GM23338 (cell line): Measurements from ENCODE around the gene SORL1. TPM values are rescaled to one million over a fixed set of nuclear protein-coding genes. Genes with fewer than 3 reads are reported as not detected.

Source experiments
- ATAC-seq: fragments of 200-7000 bp; cut with Tn5 transposase; 3 replicates; pipeline ENCODE4 v1.9.1; 2020
- DNase-seq: peaks from one replicate; pipeline ENCODE4 v3.0.0-alpha.2; 2015; ENCODE audit warnings: low spot score
- H2AFZ ChIP-seq: fragments of 200-600 bp; sonication (generic); 2 replicates; pipeline ENCODE4 v1.8.0; 2016; ENCODE audit warnings: antibody characterized with exemption, mild to moderate bottlenecking, moderate library complexity
- H3F3A ChIP-seq: fragments of 200-600 bp; sonication (generic); replicated peaks from 2 replicates; pipeline ENCODE4 v1.8.0; 2017; ENCODE audit warnings: antibody characterized with exemption, mixed run types, low read depth
- H3K27ac ChIP-seq: fragments of 200-600 bp; sonication (generic); 2 replicates; pipeline ENCODE4 v1.6.1; 2016; ENCODE audit warnings: low read depth
- H3K27me3 ChIP-seq: fragments of 200-600 bp; sonication (generic); 2 replicates; pipeline ENCODE4 v1.8.0; 2016; ENCODE audit warnings: mild to moderate bottlenecking, mixed run types, moderate library complexity; ENCODE audit not compliant: insufficient read depth
- H3K36me3 ChIP-seq: fragments of 200-600 bp; sonication (generic); 2 replicates; pipeline ENCODE4 v1.8.0; 2016; ENCODE audit warnings: mild to moderate bottlenecking; ENCODE audit not compliant: insufficient read depth
- H3K4me1 ChIP-seq: fragments of 200-600 bp; sonication (generic); 2 replicates; pipeline ENCODE4 v1.8.0; 2016; ENCODE audit warnings: mild to moderate bottlenecking, moderate library complexity; ENCODE audit not compliant: insufficient read depth
- H3K4me2 ChIP-seq: fragments of 200-600 bp; sonication (generic); 2 replicates; pipeline ENCODE4 v1.7.1; 2017; ENCODE audit warnings: mixed run types
- H3K4me3 ChIP-seq: fragments of 200-600 bp; sonication (generic); 2 replicates; pipeline ENCODE4 v1.6.1; 2016; ENCODE audit warnings: mixed run types
- H3K79me2 ChIP-seq: fragments of 200-600 bp; sonication (generic); replicated peaks from 2 replicates; pipeline ENCODE4 v1.8.0; 2017; ENCODE audit warnings: mild to moderate bottlenecking; ENCODE audit not compliant: insufficient read depth
- H3K9me2 ChIP-seq: fragments of 200-600 bp; sonication (generic); 2 replicates; pipeline ENCODE4 v1.8.0; 2017; ENCODE audit not compliant: insufficient read depth
- H4K20me1 ChIP-seq: fragments of 200-600 bp; sonication (generic); replicated peaks from 2 replicates; pipeline ENCODE4 v1.8.0; 2017; ENCODE audit warnings: mild to moderate bottlenecking; ENCODE audit not compliant: insufficient read depth
- H3K27ac Mint-ChIP-seq: 2 replicates; pipeline ENCODE4 v1.8.0; 2020; ENCODE audit warnings: inconsistent platforms, mild to moderate bottlenecking, moderate library complexity, mixed read lengths
- H3K27me3 Mint-ChIP-seq: 3 replicates; pipeline ENCODE4 v1.8.0; 2022; ENCODE audit warnings: low read depth, mild to moderate bottlenecking, moderate library complexity, mixed read lengths, inconsistent platforms; ENCODE audit not compliant: insufficient read depth, poor library complexity
- H3K36me3 Mint-ChIP-seq: 3 replicates; pipeline ENCODE4 v1.8.0; 2021; ENCODE audit warnings: low read depth, mild to moderate bottlenecking, inconsistent platforms, moderate library complexity, mixed read lengths
- H3K4me1 Mint-ChIP-seq: 3 replicates; pipeline ENCODE4 v1.8.0; 2020; ENCODE audit warnings: mild to moderate bottlenecking, inconsistent platforms, mixed read lengths
- H3K4me3 Mint-ChIP-seq: 3 replicates; pipeline ENCODE4 v1.8.0; 2021; ENCODE audit warnings: moderate library complexity, mild to moderate bottlenecking, inconsistent platforms, mixed read lengths
- H3K9me3 Mint-ChIP-seq: 3 replicates; pipeline ENCODE4 v1.8.0; 2020; ENCODE audit warnings: moderate library complexity, mild to moderate bottlenecking, inconsistent platforms, mixed read lengths
- CREB1 ChIP-seq: fragments of 250-450 bp; sonication (Bioruptor Pico); IDR thresholded peaks from 2 replicates; pipeline ENCODE4 v1.5.0; 2020; ENCODE audit warnings: low read depth, mild to moderate bottlenecking, moderate library complexity
- EZH2phosphoT487 ChIP-seq: fragments of 200-600 bp; sonication (generic); IDR thresholded peaks from one replicate; pipeline ENCODE4 v1.8.1; 2018; ENCODE audit warnings: antibody characterized with exemption; ENCODE audit not compliant: unreplicated experiment
- JUNB ChIP-seq: IDR thresholded peaks from one replicate; pipeline ENCODE4 v1.6.1; 2016; ENCODE audit warnings: antibody characterized with exemption; ENCODE audit not compliant: unreplicated experiment
- NANOG ChIP-seq: IDR thresholded peaks from 2 replicates; pipeline ENCODE4 v1.6.1; 2016; ENCODE audit warnings: antibody characterized with exemption, borderline replicate concordance
- POLR2AphosphoS5 ChIP-seq: IDR thresholded peaks from 2 replicates; pipeline ENCODE4 v1.6.1; 2016; ENCODE audit warnings: antibody characterized with exemption, low read depth
- ZNF114 ChIP-seq: fragments of 250-450 bp; sonication (Bioruptor Pico); IDR thresholded peaks from 2 replicates; pipeline ENCODE4 v1.5.0; 2020; ENCODE audit warnings: mild to moderate bottlenecking, moderate library complexity
- polyA plus RNA-seq: library from polyadenylated mRNA; unstranded; fragments of >200 nt; fragmentation: Nextera tagmentation; extraction: Ambion mirVana; gene quantifications from 2 replicates; pipeline ENCODE4 v1.2.1, GENCODE V29; 2016
- total RNA-seq: library from RNA; depleted of rRNA; stranded (reverse); fragments of >200 nt; shearing (Covaris generic); gene quantifications from 2 replicates; pipeline ENCODE4 v1.2.3, GENCODE V29; 2014
- TF ChIP-seq, protein P1 (sequence below): IDR thresholded peaks from one replicate; pipeline ENCODE4 v1.6.1; 2018; ENCODE audit warnings: antibody characterized with exemption; ENCODE audit not compliant: unreplicated experiment
- TF ChIP-seq, protein P2 (sequence below): fragments of 250-450 bp; sonication (Bioruptor Pico); IDR thresholded peaks from 2 replicates; pipeline ENCODE4 v1.5.0; 2020; ENCODE audit warnings: mild to moderate bottlenecking, moderate library complexity
- TF ChIP-seq, protein P3 (sequence below), 2 experiments: fragments of 200-600 bp in 1 of 2; sonication (generic) in 1 of 2; conservative IDR thresholded peaks; 2 replicates each; pipeline versions ENCODE4 v1.5.1 to v1.6.1; 2016 to 2017; ENCODE audit warnings: antibody characterized with exemption in 2 of 2, low read depth in 2 of 2, mild to moderate bottlenecking in 2 of 2, moderate library complexity in 1 of 2

SORL1 gene
- total and polyA plus RNA-seq, 2 experiments from 2014 or later: 23.0 to 78.8 TPM

DNA sequence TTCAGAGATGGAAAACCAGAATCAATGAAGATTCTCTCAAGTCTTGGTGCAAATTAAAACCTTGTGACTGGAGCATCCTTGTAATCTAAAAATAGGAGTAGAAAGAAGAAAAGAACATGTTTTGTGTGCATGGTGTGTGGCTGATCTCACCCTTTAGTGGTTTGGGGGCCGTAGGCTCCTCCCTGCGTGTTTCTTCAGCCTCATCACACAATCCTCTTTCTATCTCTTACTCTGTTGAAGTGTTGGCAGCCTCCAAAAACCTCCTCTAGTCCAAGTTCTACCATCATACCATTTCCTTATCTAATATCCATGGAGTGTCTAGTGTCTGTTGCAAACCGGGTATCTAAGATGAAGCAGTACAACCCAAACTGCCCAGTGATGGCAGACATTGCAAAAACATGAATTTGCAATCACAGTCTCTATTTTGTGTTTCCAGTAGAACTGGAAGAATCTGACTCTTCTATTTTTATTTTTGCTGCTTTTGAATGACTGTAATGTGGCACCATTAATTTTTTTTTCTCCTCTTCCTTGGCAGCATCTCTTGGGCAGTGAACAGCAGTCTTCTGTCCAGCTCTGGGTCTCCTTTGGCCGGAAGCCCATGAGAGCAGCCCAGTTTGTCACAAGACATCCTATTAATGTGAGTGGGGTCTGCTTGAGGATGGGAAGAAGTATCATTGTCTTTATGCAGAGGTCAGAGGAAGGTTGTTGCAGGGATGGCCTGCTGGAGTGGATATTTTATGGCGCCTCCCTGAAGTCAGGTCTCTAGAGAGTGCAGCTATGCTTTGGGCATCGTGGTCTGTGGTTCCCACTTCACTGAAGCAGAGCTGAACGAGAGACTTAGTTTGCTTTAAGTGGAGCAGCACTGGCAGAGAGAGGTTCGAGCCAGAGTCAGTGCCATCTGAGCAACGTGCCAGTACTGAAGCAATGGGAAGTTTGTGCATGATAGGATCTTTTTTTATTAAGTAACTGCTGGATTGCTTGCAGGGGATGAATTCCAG is 60.7 kb downstream of the SORL1 start:
- peaks cover 17% of the 10 kb centered on the region for H3K36me3 ChIP-seq
- H3K9me3 Mint-ChIP-seq: peaks cover 6% of the 10 kb centered on the region; the same call in 1 of the 3 replicates
- 0 out of 2 replicates have a peak overlapping the region, but pooled peaks have one; percentile 19 for H3K27ac Mint-ChIP-seq
- H3K36me3 Mint-ChIP-seq: peaks cover 53% of the 10 kb centered on the region
- peaks cover 4% of the 10 kb centered on the region for H3K27me3 Mint-ChIP-seq
- no peak overlapping the region for H3K27ac ChIP-seq
- H3K79me2 ChIP-seq: peaks cover 14% of the 10 kb centered on the region
- TF ChIP-seq, protein P1, sequence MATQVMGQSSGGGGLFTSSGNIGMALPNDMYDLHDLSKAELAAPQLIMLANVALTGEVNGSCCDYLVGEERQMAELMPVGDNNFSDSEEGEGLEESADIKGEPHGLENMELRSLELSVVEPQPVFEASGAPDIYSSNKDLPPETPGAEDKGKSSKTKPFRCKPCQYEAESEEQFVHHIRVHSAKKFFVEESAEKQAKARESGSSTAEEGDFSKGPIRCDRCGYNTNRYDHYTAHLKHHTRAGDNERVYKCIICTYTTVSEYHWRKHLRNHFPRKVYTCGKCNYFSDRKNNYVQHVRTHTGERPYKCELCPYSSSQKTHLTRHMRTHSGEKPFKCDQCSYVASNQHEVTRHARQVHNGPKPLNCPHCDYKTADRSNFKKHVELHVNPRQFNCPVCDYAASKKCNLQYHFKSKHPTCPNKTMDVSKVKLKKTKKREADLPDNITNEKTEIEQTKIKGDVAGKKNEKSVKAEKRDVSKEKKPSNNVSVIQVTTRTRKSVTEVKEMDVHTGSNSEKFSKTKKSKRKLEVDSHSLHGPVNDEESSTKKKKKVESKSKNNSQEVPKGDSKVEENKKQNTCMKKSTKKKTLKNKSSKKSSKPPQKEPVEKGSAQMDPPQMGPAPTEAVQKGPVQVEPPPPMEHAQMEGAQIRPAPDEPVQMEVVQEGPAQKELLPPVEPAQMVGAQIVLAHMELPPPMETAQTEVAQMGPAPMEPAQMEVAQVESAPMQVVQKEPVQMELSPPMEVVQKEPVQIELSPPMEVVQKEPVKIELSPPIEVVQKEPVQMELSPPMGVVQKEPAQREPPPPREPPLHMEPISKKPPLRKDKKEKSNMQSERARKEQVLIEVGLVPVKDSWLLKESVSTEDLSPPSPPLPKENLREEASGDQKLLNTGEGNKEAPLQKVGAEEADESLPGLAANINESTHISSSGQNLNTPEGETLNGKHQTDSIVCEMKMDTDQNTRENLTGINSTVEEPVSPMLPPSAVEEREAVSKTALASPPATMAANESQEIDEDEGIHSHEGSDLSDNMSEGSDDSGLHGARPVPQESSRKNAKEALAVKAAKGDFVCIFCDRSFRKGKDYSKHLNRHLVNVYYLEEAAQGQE: no peak
- TF ChIP-seq JUNB: no peak
- H3K4me1 ChIP-seq: peaks cover 5% of the 10 kb centered on the region; the same call in 1 of the 2 replicates
- H3K27me3 ChIP-seq: no peaks in the 10 kb centered on the region
- H3K4me3 ChIP-seq: no peak overlapping the region
- no peak overlapping the region for H3K4me2 ChIP-seq
- no peak for ATAC-seq
- peaks cover 8% of the 10 kb centered on the region for H3K4me1 Mint-ChIP-seq
- peaks cover 7% of the 10 kb centered on the region; the same call in 1 of the 2 replicates for H4K20me1 ChIP-seq
- no peak overlapping the region for H2AFZ ChIP-seq
- H3K4me3 Mint-ChIP-seq: no peak overlapping the region
- H3K9me2 ChIP-seq: no peaks in the 10 kb centered on the region
- no peaks in the 10 kb centered on the region for H3F3A ChIP-seq
- no peak for DNase-seq

DNA sequence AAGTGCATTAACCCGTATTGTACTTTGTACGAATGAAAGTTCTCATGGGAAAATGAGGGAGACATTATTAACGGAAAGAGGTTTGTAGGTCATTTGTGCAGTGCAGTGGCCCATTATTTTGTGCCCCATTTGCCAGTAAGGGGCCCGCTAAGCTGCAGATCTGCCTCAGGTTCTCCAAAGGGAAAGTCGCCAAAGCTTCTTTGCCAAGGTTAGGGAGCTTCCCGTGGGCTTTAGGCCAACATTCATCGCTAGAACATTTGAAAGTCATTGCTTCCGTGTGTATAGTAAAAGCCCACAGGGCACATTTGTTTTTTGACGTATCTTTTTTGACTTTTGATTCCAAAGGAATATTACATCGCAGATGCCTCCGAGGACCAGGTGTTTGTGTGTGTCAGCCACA is 61.7 kb downstream of the SORL1 start:
- H3K4me2 ChIP-seq: no peak overlapping the region
- H3K79me2 ChIP-seq: peaks cover 11% of the 10 kb centered on the region; the same call in 1 of the 2 replicates
- no peaks in the 10 kb centered on the region for H3K27me3 ChIP-seq
- DNase-seq (no peak), ATAC-seq (no peak)
- H3K36me3 Mint-ChIP-seq: peaks cover 51% of the 10 kb centered on the region
- H3K4me3 Mint-ChIP-seq: no peak overlapping the region
- H3K4me3 ChIP-seq: no peak overlapping the region
- H2AFZ ChIP-seq: no peak overlapping the region
- H3K27me3 Mint-ChIP-seq: peaks cover 4% of the 10 kb centered on the region
- H3K4me1 ChIP-seq: no peaks in the 10 kb centered on the region
- peaks cover 2% of the 10 kb centered on the region for H3K4me1 Mint-ChIP-seq
- no peaks in the 10 kb centered on the region for H3K9me2 ChIP-seq
- no peaks in the 10 kb centered on the region for H3F3A ChIP-seq
- no peak overlapping the region for H3K27ac Mint-ChIP-seq
- no peaks in the 10 kb centered on the region for H3K9me3 Mint-ChIP-seq
- H4K20me1 ChIP-seq: peaks cover 7% of the 10 kb centered on the region; the same call in 1 of the 2 replicates
- peak overlapping the region; percentile 66; the same call in 1 of the 2 replicates for H3K27ac ChIP-seq
- H3K36me3 ChIP-seq: peaks cover 17% of the 10 kb centered on the region
- TF ChIP-seq ZNF114 (CRISPR knock-in tag) (no peak), EZH2phosphoT487 (no peak), POLR2AphosphoS5 (no peak), CREB1 (CRISPR knock-in tag) (no peak), NANOG (no peak)
- TF ChIP-seq, protein P2, sequence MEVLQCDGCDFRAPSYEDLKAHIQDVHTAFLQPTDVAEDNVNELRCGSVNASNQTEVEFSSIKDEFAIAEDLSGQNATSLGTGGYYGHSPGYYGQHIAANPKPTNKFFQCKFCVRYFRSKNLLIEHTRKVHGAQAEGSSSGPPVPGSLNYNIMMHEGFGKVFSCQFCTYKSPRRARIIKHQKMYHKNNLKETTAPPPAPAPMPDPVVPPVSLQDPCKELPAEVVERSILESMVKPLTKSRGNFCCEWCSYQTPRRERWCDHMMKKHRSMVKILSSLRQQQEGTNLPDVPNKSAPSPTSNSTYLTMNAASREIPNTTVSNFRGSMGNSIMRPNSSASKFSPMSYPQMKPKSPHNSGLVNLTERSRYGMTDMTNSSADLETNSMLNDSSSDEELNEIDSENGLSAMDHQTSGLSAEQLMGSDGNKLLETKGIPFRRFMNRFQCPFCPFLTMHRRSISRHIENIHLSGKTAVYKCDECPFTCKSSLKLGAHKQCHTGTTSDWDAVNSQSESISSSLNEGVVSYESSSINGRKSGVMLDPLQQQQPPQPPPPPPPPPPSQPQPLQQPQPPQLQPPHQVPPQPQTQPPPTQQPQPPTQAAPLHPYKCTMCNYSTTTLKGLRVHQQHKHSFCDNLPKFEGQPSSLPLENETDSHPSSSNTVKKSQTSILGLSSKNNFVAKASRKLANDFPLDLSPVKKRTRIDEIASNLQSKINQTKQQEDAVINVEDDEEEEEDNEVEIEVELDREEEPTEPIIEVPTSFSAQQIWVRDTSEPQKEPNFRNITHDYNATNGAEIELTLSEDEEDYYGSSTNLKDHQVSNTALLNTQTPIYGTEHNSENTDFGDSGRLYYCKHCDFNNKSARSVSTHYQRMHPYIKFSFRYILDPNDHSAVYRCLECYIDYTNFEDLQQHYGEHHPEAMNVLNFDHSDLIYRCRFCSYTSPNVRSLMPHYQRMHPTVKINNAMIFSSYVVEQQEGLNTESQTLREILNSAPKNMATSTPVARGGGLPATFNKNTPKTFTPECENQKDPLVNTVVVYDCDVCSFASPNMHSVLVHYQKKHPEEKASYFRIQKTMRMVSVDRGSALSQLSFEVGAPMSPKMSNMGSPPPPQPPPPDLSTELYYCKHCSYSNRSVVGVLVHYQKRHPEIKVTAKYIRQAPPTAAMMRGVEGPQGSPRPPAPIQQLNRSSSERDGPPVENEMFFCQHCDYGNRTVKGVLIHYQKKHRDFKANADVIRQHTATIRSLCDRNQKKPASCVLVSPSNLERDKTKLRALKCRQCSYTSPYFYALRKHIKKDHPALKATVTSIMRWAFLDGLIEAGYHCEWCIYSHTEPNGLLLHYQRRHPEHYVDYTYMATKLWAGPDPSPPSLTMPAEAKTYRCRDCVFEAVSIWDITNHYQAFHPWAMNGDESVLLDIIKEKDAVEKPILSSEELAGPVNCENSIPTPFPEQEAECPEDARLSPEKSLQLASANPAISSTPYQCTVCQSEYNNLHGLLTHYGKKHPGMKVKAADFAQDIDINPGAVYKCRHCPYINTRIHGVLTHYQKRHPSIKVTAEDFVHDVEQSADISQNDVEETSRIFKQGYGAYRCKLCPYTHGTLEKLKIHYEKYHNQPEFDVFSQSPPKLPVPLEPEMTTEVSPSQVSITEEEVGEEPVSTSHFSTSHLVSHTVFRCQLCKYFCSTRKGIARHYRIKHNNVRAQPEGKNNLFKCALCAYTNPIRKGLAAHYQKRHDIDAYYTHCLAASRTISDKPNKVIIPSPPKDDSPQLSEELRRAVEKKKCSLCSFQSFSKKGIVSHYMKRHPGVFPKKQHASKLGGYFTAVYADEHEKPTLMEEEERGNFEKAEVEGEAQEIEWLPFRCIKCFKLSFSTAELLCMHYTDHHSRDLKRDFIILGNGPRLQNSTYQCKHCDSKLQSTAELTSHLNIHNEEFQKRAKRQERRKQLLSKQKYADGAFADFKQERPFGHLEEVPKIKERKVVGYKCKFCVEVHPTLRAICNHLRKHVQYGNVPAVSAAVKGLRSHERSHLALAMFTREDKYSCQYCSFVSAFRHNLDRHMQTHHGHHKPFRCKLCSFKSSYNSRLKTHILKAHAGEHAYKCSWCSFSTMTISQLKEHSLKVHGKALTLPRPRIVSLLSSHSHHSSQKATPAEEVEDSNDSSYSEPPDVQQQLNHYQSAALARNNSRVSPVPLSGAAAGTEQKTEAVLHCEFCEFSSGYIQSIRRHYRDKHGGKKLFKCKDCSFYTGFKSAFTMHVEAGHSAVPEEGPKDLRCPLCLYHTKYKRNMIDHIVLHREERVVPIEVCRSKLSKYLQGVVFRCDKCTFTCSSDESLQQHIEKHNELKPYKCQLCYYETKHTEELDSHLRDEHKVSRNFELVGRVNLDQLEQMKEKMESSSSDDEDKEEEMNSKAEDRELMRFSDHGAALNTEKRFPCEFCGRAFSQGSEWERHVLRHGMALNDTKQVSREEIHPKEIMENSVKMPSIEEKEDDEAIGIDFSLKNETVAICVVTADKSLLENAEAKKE (CRISPR knock-in tag): no peak
- TF ChIP-seq, protein P3, sequence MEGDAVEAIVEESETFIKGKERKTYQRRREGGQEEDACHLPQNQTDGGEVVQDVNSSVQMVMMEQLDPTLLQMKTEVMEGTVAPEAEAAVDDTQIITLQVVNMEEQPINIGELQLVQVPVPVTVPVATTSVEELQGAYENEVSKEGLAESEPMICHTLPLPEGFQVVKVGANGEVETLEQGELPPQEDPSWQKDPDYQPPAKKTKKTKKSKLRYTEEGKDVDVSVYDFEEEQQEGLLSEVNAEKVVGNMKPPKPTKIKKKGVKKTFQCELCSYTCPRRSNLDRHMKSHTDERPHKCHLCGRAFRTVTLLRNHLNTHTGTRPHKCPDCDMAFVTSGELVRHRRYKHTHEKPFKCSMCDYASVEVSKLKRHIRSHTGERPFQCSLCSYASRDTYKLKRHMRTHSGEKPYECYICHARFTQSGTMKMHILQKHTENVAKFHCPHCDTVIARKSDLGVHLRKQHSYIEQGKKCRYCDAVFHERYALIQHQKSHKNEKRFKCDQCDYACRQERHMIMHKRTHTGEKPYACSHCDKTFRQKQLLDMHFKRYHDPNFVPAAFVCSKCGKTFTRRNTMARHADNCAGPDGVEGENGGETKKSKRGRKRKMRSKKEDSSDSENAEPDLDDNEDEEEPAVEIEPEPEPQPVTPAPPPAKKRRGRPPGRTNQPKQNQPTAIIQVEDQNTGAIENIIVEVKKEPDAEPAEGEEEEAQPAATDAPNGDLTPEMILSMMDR (conservative IDR thresholded peaks at IDR 0.05; ENCODE audit: low read depth in 2 of 2): no peak
